Occipital lobe (tissue), 2 donors: ENCODE data around the gene NT5M. TPM values are rescaled to one million over a fixed set of nuclear protein-coding genes. Genes with fewer than 3 reads are reported as not detected.

Experiments used
- DNase-seq: peaks from one replicate; lab custom pipeline; 2025; lab: John Stamatoyannopoulos, UW
- total RNA-seq: library from RNA; depleted of rRNA; stranded (reverse); fragments of >200 nt; gene quantifications from one replicate; pipeline ENCODE4 v1.2.3, GENCODE V29; 2014

The NT5M gene
- total RNA-seq, 1 donor from 2014 or later, result 5.6 TPM

DNA sequence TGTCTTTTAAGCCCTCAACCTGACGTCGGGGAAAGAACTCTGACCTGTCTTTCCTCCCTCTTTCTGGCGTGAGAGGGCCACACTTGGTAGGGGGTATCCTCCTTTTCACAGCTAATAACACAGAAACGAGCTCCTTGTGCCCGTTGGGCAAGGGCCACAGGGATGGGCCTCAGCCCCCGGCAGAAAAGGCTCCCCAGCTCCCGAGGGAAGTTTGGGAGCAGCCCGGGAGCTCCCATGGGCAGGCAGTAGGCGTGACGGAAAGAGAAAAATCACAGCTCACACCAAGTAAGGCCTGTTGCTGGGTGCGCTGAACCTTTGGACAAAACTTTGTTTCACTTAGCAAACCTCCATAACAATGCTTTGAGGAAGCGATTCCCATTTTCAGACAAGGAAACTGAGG, 90.8 kb downstream of the NT5M start:
- no peak for DNase-seq

DNA sequence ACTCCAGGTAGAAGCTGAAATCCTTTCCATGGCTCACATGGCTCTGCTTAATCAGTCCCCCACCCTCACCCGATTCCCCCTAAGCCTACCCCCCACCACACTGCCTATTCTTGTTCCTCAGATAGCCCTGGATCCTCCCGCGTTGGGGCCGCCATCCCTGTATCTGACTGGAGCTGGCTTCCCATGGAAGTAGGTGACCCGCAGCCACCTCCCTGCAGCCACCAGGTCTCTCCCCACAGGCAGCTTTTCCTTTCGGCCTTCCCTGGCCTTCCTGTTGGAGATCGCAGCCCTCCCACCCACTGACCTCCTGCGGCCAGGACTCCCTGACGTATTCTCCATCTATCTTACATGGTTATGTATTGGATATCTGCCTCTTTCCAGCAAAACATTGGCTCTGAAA, 91.3 kb downstream of the NT5M start:
- DNase-seq, result no peak

DNA sequence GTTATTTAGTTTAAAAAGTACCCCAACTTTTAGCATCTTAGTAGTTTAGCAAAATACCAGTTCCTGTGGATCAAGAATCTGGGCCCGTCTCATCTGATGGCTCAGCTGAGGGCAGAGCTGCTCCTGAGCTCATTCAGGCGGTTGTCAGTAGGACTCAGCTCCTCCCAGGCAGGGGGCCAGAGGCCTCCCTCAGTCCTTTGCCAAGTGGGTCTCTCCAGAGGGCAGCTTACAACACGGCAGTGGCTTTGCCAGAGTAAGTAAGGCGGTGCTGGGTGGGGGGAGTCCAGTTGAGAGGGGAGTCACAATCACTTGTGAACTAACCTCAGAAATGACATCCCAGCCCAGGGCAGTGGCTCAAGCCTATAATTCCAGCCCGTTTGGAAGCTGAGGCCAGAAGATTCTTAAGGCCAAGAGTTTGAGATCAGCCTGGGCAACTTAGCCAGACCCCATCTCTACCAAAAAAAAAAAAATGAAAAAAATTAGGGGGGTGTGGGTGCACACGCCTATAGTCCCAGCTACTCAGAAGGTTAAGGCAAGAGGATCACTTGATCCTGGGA, 92.2 kb downstream of the NT5M start:
- no peak for DNase-seq

- no peak for DNase-seq
These were observed 92.7 kb downstream of the NT5M start for GRCh38 chr17:17395885-17396284.

Other genes starting within 250 kb of the NT5M start
- 9.2 TPM for gene PLD6, start 97.0 kb upstream of the NT5M start, total RNA-seq
- 29.3 TPM for gene FLCN, start 66.2 kb upstream of the NT5M start, total RNA-seq
- gene COPS3, start 22.1 kb upstream of the NT5M start, total RNA-seq, result 113 TPM
- gene MED9, start 173.6 kb downstream of the NT5M start, total RNA-seq, result 16.1 TPM
- gene RASD1, start 193.0 kb downstream of the NT5M start, total RNA-seq, result 9.2 TPM